GM12874 (cell line): ENCODE data around the gene ADAMTS2.

ENCODE experiments used
- TF ChIP-seq, protein P1 (sequence below): IDR thresholded peaks from 2 replicates; pipeline ENCODE4 v1.5.1; 2011; ENCODE audit warnings: low read depth, mild to moderate bottlenecking, control low read depth, low read length, moderate library complexity; ENCODE audit not compliant: insufficient read depth

The ADAMTS2 gene

DNA sequence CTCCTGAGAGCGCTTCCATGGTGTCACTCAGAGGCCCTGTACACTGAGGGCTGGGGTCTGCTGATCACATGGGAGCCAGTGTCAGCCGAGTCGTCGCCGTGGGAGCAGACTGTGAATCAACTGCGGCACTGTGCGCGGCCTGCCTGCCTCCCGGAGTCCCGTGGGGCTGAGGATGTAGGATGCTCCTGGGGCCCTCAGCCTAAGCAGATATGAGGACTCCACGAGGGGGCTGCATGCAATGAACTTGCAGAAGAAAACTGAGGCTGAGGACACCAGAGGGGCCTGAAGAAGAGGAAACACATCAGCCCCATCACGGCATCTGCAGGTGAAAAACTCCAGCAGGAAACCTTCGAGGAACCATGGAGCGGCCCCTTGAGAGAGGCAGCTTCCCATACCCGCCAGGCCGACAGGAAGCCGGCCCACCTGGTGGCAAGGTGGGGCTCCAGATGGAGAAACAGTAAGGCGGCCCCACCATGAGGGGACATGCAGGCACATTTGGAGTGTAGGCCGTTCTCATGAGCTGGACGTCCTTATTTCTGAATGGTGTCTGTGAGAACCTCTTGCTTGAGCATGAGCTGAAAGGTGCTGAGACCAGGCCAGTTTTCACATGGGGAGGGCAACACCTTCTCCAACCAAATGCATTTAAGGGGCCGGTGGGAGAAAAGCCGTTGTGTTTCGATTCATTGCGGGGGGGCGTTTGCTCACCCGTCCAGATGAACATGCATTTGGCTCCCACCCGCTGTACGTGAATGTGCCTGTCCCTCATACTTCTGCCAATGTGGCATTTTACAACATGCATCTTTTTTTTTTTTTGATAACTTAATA is 35.2 kb upstream of the ADAMTS2 start:
- TF ChIP-seq, protein P1, sequence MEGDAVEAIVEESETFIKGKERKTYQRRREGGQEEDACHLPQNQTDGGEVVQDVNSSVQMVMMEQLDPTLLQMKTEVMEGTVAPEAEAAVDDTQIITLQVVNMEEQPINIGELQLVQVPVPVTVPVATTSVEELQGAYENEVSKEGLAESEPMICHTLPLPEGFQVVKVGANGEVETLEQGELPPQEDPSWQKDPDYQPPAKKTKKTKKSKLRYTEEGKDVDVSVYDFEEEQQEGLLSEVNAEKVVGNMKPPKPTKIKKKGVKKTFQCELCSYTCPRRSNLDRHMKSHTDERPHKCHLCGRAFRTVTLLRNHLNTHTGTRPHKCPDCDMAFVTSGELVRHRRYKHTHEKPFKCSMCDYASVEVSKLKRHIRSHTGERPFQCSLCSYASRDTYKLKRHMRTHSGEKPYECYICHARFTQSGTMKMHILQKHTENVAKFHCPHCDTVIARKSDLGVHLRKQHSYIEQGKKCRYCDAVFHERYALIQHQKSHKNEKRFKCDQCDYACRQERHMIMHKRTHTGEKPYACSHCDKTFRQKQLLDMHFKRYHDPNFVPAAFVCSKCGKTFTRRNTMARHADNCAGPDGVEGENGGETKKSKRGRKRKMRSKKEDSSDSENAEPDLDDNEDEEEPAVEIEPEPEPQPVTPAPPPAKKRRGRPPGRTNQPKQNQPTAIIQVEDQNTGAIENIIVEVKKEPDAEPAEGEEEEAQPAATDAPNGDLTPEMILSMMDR: no peak

DNA sequence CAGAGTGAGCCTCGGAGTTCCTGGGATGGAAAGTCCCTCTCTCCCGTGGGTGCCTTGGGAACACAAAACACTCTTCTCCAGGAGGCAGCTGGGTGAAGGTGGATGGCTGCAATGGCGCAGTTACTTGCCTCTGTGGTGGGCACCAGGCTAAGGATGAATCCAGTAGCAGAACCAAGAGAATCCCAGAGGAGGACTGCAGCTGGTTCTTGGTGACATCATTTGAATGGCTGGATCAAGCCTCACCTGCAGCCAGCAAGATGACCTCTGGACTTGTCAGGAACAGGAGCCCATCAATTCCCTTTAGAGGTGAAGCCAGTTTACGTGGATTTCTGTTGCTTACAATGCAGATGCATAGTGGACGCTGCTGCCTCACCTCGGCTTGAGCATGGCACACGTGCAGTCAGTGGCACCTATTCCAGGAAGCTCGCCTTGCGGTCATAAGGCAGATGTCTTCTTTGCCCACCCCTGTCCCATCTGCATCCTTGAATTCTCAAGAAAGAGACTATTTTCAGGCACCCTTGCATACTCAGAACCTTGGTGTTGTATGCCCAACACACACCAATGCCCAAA is 34.1 kb upstream of the ADAMTS2 start:
- TF ChIP-seq, protein P1: no peak

DNA sequence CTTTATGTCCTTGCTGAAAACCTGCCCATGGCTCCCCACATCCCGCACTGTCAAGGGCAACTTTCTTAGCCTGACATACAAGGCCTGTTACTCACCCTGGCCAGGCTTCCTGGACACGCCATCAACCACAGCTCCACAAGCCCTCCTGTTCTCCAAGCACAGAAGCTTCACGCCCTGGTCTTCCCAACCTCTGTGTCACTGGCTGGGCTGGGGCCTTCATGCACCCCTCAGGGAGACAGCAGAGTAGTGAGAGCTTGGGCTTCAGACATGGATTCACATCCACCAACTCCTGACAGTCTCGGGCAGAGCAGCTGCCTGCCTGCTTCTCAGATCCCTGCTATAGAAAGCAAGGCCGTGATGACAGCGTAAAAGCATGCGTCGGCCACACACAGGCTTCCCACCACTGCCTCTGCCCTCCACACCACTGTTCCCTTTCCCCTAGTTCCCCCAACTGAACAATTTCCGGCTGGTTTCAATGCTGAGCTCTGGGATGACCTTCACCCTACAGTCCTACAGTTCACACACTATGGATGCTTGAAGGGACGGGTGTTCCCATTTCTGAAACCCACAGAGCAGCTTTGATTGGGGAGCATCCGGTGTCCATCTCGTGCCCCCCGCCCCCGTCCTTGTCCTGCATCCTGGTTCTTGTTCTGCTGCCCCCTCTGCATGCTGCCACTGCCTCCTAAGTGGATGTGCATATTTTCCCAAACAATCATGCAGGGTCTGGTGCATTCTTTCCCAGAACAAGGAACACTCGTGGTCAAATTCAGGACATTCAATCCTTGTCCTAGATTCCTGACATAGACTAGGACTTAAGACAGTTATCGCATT is 33.4 kb upstream of the ADAMTS2 start:
- TF ChIP-seq, protein P1: no peak

DNA sequence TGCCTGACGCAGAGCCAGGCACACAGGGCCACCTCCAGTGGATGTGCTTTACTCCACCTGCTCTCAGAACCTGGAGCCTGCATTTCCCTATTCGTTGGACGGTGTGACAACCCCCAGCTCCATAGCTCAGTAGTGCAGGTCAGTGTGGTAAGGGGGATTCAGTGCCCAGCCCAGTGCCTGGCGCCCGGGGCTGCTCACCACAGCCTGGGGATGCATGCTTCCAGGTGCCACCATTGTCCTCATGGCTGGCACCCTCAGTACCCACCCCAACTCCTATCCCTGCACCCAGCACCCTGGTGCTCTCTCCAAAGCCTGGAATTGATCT is 32.8 kb upstream of the ADAMTS2 start:
- TF ChIP-seq, protein P1: no peak

DNA sequence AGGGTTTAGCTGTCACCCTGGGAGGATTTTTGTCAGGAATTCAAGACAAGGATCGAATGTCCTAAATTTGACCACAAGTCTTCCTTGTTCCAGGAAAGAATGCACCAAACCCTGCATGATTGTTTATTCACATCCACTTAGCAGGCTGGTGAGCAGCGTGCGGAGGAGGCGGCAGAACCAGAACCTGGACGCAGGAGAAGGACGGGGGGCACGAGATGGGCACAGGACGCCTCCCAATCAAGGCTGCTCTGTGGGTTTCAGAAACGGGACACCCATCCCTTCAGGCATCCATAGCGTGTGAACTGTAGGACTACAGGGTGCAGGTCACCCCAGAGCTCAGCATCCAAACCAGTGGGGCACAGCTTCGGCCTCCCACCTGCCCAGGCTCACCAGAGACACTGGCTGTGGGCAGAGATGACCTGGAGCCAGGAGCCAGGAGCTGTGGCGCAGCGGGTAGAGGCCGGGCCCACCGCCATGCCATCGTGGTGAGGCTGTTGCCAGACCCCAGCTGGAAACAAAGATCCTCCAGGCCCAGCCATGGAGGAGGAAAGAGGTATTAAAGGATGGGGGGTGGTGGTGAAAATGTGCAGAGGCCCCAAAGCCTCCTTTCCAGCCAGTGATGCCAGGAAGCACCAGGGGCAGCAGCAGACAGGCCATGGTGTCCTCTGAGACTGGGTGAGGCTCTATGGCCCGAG is 32.3 kb upstream of the ADAMTS2 start:
- TF ChIP-seq, protein P1: no peak

DNA sequence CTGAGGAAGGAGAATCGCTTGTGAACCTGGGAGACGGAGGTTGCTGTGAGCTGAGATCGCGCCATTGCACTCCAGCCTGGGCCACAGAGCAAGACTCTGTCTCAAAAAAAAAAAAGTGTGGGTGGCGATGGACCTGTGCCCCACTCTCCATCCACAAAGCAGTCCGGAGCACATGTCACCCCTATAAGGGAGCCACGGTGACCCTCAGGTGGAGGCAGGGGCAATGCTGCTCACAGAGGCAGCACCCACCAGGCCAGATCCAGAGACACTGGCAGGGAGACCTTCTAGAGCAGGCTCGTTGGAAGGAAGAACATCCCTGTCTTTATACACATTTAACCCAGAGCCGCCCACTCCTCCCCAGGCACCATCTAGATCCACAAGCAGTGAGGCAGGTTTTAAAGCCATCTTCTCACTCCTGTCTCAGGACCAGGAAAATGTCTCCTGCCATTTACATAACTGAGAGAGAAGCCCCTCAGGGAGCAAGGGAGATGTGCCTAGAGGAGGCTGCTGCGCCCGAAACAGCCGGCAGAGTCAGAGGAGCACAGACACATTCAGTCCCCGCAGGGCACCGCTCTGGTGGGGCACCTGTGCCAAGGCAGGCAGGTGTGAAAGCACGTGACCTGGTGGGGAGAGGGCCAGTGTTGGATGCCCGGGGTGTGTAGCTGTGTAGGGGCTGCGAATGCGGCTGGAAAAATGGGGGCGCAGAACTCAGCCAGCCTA is 31.6 kb upstream of the ADAMTS2 start:
- TF ChIP-seq, protein P1: no peak
